Cerebellar cortex (tissue), 1 donor: ENCODE measurements around the gene SPAG17.
A peak's percentile ranks its signal among the peaks of the same experiment; 100 is the strongest.

Source experiments
- DNase-seq: peaks from one replicate; pipeline ENCODE4 v3.0.0-alpha.2; 2015; ENCODE audit warnings: low spot score

The SPAG17 gene

GRCh38 chr1:118118873-118119463 is 66.1 kb downstream of the SPAG17 start:
- DNase-seq = no peak

- peak; percentile 68 for DNase-seq
Observed at GRCh38 chr1:118118469-118118868, 66.6 kb downstream of the SPAG17 start.

GRCh38 chr1:118117521-118117920 is 67.5 kb downstream of the SPAG17 start:
- DNase-seq = no peak

- DNase-seq = no peak
Observed at GRCh38 chr1:118116909-118117308, 68.1 kb downstream of the SPAG17 start.

- DNase-seq = no peak
Observed at GRCh38 chr1:118116401-118116800, 68.6 kb downstream of the SPAG17 start.

- no peak for DNase-seq
Observed at GRCh38 chr1:118115567-118116295, 69.3 kb downstream of the SPAG17 start.

- DNase-seq = peak; percentile 63
Observed at GRCh38 chr1:118113261-118113660, 71.8 kb downstream of the SPAG17 start.

- peak; percentile 46 for DNase-seq
Observed at GRCh38 chr1:118110580-118110979, 74.4 kb downstream of the SPAG17 start.

GRCh38 chr1:118104951-118105350 is 80.1 kb downstream of the SPAG17 start:
- no peak for DNase-seq

- no peak for DNase-seq
Observed at GRCh38 chr1:118102445-118102844, 82.6 kb downstream of the SPAG17 start.

- DNase-seq = no peak
Observed at GRCh38 chr1:118101999-118102398, 83.0 kb downstream of the SPAG17 start.

GRCh38 chr1:118101515-118101844 is 83.5 kb downstream of the SPAG17 start:
- DNase-seq = peak; percentile 59

GRCh38 chr1:118100686-118101514 is 84.1 kb downstream of the SPAG17 start:
- DNase-seq = no peak

GRCh38 chr1:118099686-118100085 is 85.3 kb downstream of the SPAG17 start:
- DNase-seq = no peak

- DNase-seq = no peak
Observed at GRCh38 chr1:118097622-118098348, 87.2 kb downstream of the SPAG17 start.

- DNase-seq = no peak
Observed at GRCh38 chr1:118093017-118093416, 92.0 kb downstream of the SPAG17 start.

- DNase-seq = no peak
Observed at GRCh38 chr1:118090130-118090529, 94.9 kb downstream of the SPAG17 start.

- no peak for DNase-seq
Observed at GRCh38 chr1:118085365-118085764, 99.7 kb downstream of the SPAG17 start.

GRCh38 chr1:118084400-118084799 is 100.6 kb downstream of the SPAG17 start:
- DNase-seq = no peak

- DNase-seq = no peak
Observed at GRCh38 chr1:118082984-118083383, 102.0 kb downstream of the SPAG17 start.

- DNase-seq = no peak
Observed at GRCh38 chr1:118081387-118081786, 103.6 kb downstream of the SPAG17 start.

- peak; percentile 53 for DNase-seq
Observed at GRCh38 chr1:118077331-118078045, 107.5 kb downstream of the SPAG17 start.
